Activated gamma-delta T cell treated with anti-CD3 and anti-CD28 coated beads, Interleukin-2, amount 50 U/mL, for 16 hours (primary cell): Measurements from ENCODE around the gene RHBDF1.
A peak's percentile ranks its signal among the peaks of the same experiment; 100 is the strongest.
"Not testable (repeated sequence)": the region's sequence is repeated elsewhere in the genome, so short reads cannot be mapped to it uniquely, and the experiment has no call there.

Experiments
- DNase-seq: peaks from one replicate; pipeline ENCODE4 v3.0.0-alpha.2; 2020; ENCODE audit warnings: low read depth

RHBDF1 gene

GRCh38 chr16:36336-36984 is 36.0 kb downstream of the RHBDF1 start:
- DNase-seq, result no peak

- DNase-seq, result no peak
Observed at GRCh38 chr16:35678-36305, 36.6 kb downstream of the RHBDF1 start.

- DNase-seq, result no peak
Observed at GRCh38 chr16:35011-35677, 37.3 kb downstream of the RHBDF1 start.

GRCh38 chr16:34648-34987 is 37.8 kb downstream of the RHBDF1 start:
- DNase-seq, result no peak

- DNase-seq, result no peak
Observed at GRCh38 chr16:33877-34647, 38.4 kb downstream of the RHBDF1 start.

GRCh38 chr16:33154-33876 is 39.1 kb downstream of the RHBDF1 start:
- DNase-seq, result not testable (repeated sequence)

- not testable (repeated sequence) for DNase-seq
Observed at GRCh38 chr16:30627-31026, 41.8 kb downstream of the RHBDF1 start.

- DNase-seq, result not testable (repeated sequence)
Observed at GRCh38 chr16:25926-26348, 46.5 kb downstream of the RHBDF1 start.

GRCh38 chr16:24151-24550 is 48.3 kb downstream of the RHBDF1 start:
- not testable (repeated sequence) for DNase-seq

GRCh38 chr16:20886-21285 is 51.5 kb downstream of the RHBDF1 start:
- not testable (repeated sequence) for DNase-seq

- not testable (repeated sequence) for DNase-seq
Observed at GRCh38 chr16:17062-17765, 55.2 kb downstream of the RHBDF1 start.

- peak; percentile 72 for DNase-seq
Observed at GRCh38 chr16:10772-11171, 61.7 kb downstream of the RHBDF1 start.

GRCh38 chr16:9903-10665 is 62.3 kb downstream of the RHBDF1 start:
- no peak for DNase-seq
